ENCODE results near the gene FOXF1.

The FOXF1 gene

DNA sequence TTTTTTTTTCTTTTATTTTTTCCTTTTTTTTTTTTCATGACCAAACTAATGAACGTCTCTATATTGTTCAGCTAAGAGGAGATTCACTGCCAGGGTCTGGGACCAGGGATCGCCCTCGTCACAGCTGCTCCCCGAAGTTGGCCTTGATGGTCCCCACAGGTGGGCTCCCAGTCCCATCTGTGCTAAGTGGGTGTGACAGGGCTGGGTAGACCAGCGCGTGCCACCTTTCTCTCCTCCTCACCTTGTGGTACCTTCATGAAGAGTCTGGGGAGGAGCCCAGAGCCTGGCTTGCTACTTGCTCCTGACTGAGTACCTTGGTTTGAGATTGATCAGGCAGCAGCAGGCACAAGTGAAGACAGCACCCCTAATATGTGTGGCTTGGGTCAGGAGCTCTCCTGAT, 6.5 kb upstream of the FOXF1 start:
- TF ChIP-seq, protein P1, sequence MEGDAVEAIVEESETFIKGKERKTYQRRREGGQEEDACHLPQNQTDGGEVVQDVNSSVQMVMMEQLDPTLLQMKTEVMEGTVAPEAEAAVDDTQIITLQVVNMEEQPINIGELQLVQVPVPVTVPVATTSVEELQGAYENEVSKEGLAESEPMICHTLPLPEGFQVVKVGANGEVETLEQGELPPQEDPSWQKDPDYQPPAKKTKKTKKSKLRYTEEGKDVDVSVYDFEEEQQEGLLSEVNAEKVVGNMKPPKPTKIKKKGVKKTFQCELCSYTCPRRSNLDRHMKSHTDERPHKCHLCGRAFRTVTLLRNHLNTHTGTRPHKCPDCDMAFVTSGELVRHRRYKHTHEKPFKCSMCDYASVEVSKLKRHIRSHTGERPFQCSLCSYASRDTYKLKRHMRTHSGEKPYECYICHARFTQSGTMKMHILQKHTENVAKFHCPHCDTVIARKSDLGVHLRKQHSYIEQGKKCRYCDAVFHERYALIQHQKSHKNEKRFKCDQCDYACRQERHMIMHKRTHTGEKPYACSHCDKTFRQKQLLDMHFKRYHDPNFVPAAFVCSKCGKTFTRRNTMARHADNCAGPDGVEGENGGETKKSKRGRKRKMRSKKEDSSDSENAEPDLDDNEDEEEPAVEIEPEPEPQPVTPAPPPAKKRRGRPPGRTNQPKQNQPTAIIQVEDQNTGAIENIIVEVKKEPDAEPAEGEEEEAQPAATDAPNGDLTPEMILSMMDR (IDR thresholded peaks at IDR 0.05; ENCODE audit: control insufficient read depth, insufficient read depth, low read depth, low read length, missing control alignments) = no peak
- H3K4me3 ChIP-seq (ENCODE audit: control insufficient read depth, low read depth, low read length) = no peak overlapping the region
- no peak for DNase-seq (ENCODE audit: low read depth)

DNA sequence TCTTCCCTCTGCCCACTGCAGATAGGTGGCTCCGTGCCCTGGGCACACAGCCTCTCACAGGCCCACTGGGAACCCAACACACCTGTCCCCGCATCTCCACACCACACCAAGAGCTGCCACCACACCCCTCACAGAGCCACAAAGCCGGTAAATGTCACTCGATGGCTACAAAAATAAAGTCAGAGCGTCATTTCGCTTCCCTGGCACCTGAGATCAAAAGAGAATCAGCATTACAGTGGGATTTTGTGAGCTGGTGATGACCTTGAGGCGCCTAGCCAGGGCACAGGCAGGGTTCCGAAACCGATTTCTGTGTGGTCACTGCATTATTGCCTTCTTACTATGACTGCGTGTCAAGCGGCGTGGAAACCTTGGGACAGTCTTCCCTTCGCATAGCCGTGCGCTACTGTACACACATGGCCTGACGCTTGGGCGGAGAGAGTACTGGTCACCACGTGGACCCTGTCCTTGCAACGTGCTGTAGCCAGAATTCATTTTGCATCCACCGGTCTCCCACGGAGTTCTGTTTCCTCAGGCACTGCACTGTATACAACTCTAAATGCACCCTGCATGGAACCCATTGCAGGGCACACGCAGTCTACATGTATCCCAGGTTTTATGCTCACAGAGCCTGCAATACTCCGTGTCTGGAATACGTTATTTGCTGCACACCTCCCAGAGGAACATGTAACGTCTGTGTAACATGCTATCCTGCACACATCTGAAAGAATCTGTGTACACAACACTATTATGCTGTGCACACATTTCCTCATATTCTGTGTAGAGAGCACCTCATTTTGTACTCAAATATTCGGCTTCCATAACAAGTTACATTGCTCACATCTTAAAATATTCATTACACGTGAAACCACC, 5.8 kb upstream of the FOXF1 start:
- no peak for DNase-seq (ENCODE audit: low read depth)
- H3K4me3 ChIP-seq (ENCODE audit: control insufficient read depth, low read depth, low read length) = no peak overlapping the region
- TF ChIP-seq, protein P1 (IDR thresholded peaks at IDR 0.05; ENCODE audit: control insufficient read depth, insufficient read depth, low read depth, low read length, missing control alignments) = no peak

DNA sequence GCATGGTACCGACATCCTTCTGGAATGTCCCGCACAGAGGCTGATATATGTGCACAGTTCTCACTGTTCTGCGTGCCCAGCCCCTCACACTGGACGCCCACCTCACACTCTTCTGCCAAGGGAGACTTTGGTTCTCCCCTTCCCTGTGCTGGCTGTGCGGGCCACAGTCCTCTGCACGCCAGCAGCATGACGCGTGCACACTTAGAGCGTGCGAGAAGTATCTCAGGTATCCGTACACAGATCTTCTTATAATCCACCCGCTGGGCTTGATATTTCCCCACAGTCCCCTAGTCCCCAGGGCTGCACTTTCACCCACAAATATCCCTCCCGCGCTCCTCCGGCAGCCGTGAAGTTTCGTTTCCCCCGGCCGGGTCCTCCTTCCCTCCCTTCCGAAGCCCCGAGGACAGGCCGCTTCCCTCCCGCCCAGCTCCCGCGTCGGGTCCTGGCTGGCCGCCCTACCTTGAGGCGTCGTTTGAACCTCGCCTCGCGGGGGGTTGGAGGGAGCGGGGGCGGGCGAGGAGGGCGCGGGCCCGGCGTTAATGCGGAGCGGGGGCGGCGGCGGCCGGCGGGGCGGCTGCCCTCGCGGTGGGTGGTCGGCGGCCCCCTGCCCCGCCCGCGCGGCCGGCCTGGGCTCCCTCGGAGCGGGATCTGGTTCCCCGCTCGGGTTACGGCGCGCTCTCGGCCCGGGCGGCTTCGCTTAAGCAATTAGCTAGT, 5.0 kb upstream of the FOXF1 start:
- DNase-seq (ENCODE audit: low read depth) = no peak
- H3K4me3 ChIP-seq (ENCODE audit: control insufficient read depth, low read depth, low read length) = peak overlapping the region; percentile 22

DNA sequence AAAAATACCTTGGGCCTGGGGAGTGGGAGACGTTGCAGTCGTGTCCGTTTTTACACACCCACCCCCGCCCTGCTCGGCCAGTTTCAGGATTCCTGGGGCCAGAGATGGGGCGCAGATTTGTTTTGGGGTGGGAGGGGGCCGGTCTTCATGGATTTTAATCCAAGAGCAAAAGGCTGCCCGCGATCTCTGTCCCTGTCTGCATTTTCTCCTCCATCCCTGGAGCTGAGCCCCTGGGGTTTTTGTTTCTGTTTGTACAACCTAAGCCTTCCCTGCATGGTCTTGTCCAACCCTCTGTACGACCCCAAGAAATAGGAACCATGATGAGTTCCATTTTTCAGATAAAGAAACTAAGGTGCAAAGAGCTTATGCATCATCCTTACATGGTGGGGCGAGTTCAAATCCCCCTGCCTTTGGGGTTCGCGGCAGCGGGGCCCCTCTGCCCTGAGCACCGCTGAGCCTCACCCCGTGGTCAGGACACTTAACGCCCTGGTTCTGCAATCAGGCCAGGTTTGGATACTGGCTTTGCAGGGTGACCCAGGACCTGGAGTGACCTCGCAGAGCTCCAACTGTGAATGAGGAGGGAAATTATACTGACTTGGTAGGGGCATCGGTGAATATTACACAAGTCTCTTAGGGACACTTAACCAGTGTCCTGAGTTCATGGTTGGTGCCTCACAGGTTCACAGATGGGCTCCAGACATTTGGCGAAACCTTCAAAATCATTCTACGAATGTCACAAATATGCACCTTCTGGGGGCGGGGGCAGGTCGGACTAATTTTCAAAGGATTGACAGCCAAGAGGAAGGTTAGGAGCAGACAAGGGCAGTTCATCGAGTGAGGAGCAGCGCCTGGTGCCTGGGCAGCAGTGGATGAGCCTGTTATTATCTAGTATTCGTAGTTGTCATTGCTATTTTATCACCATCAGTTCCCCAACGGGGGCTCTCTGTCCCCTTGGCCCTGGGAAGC, 4.1 kb upstream of the FOXF1 start:
- no peak overlapping the region for H3K4me3 ChIP-seq (ENCODE audit: control insufficient read depth, low read depth, low read length)

More for the DNA sequence above, 5.0 kb upstream of the FOXF1 start:
- TF ChIP-seq, protein P1 (IDR thresholded peaks at IDR 0.05; ENCODE audit: control insufficient read depth, insufficient read depth, low read depth, low read length, missing control alignments) = no peak

DNA sequence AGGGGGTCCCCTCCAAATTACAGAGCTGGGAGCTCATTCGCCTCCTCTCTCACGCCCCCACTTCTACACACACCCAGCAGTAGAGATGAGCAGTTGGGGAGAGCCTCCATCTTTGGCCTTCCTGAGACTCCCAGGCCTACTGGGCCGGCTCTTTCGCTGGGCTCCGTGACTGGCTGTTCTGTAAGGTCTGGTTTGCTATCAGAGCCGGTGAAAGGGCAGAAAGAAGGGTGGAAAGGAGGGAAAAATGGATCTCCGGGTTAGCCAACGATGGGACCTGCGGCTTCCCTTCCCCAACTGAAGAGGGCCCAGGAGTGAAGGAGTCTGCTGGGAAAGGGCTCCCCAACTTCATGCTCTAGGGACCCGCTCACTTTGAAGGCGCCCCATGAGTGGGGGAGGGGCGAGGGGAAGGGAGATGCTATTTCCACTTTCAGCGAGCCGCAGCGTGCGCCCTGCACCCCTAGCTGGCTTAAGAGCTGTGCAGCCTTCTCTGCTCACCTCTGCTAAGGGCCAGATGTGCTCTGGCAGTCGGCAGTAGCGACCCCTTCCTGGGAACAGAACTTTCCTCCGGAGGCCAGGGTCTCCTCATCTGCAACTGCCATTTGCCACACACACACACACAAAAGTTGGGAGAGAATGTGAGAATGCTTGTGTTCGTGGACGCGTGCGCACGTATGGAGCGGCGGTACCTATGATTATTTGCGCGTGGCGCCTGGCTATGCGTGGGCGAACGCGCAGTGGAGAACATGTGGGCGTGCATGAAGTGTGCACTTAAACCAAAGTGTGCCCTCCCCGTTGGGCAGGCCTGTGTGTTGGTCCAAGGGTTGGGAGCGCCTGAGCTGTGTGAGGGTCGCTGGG, 2.9 kb upstream of the FOXF1 start:
- TF ChIP-seq, protein P1 (IDR thresholded peaks at IDR 0.05; ENCODE audit: control insufficient read depth, insufficient read depth, low read depth, low read length, missing control alignments) = no peak
- H3K4me3 ChIP-seq (ENCODE audit: control insufficient read depth, low read depth, low read length) = peak overlapping the region; percentile 34
- DNase-seq (ENCODE audit: low read depth) = no peak

More for the DNA sequence above, 4.1 kb upstream of the FOXF1 start:
- TF ChIP-seq, protein P1 (IDR thresholded peaks at IDR 0.05; ENCODE audit: control insufficient read depth, insufficient read depth, low read depth, low read length, missing control alignments) = no peak
- DNase-seq (ENCODE audit: low read depth) = no peak
